Neural cell (in vitro differentiated cells): ENCODE measurements around the gene CCDC107.

Source experiments
- EP300 ChIP-seq: fragments of 450-650 bp; conservative IDR thresholded peaks from 2 replicates; pipeline ENCODE4 v1.6.1; 2014; ENCODE audit warnings: antibody characterized with exemption, mild to moderate bottlenecking, moderate library complexity; ENCODE audit not compliant: poor library complexity, severe bottlenecking
- EZH2 ChIP-seq: fragments of 200-600, 300-800 bp; shearing (Covaris generic), sonication (generic); IDR thresholded peaks from 2 replicates; pipeline ENCODE4 v1.6.1; 2014; ENCODE audit warnings: antibody characterized with exemption, low read length, borderline replicate concordance, mild to moderate bottlenecking; ENCODE audit not compliant: insufficient read depth, poor library complexity, severe bottlenecking
- POLR2AphosphoS5 ChIP-seq: IDR thresholded peaks from 2 replicates; pipeline ENCODE4 v1.6.1; 2012
- RAD21 ChIP-seq: fragments of 450-650 bp; conservative IDR thresholded peaks from 2 replicates; pipeline ENCODE4 v1.6.1; 2014; ENCODE audit warnings: antibody characterized with exemption, mild to moderate bottlenecking, moderate library complexity
- SMC3 ChIP-seq: fragments of 450-650 bp; conservative IDR thresholded peaks from 2 replicates; pipeline ENCODE4 v1.6.1; 2014; ENCODE audit warnings: antibody characterized with exemption, mild to moderate bottlenecking, moderate library complexity; ENCODE audit not compliant: poor library complexity
- TAF1 ChIP-seq: IDR thresholded peaks from 2 replicates; pipeline ENCODE4 v1.6.1; 2012; ENCODE audit warnings: low read depth
- TF ChIP-seq, protein P1 (sequence below): fragments of 450-650 bp; IDR thresholded peaks from 2 replicates; pipeline ENCODE4 v1.5.1; 2014; ENCODE audit warnings: antibody characterized with exemption, mild to moderate bottlenecking, moderate library complexity; ENCODE audit not compliant: poor library complexity, severe bottlenecking
- TF ChIP-seq, protein P2 (sequence below): IDR thresholded peaks from 2 replicates; pipeline ENCODE4 v1.6.1; 2012; ENCODE audit warnings: borderline replicate concordance

DNA sequence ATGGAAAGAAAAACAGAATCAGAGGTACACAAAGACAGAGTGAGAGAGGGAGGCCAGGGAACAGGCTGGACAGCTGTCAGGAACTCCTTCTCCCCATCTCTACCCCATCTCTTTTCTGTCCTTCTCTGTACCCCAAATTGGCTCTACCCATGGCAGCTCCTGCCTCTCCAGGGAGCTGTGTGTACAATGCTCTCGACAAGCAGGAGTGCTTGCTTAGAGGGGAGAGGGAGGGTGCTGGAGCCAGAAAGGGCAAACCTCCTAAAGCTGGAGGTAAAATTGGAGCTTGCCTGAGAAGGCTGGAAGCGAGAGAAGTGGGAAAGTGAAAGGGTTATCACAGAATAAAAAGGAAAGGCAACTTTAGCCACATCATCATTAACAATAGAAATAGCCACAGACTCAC, 25.2 kb downstream of the CCDC107 start:
- TF ChIP-seq EZH2 (no peak), TAF1 (no peak), SMC3 (no peak), POLR2AphosphoS5 (no peak), EP300 (no peak), RAD21 (no peak)
- TF ChIP-seq, protein P1, sequence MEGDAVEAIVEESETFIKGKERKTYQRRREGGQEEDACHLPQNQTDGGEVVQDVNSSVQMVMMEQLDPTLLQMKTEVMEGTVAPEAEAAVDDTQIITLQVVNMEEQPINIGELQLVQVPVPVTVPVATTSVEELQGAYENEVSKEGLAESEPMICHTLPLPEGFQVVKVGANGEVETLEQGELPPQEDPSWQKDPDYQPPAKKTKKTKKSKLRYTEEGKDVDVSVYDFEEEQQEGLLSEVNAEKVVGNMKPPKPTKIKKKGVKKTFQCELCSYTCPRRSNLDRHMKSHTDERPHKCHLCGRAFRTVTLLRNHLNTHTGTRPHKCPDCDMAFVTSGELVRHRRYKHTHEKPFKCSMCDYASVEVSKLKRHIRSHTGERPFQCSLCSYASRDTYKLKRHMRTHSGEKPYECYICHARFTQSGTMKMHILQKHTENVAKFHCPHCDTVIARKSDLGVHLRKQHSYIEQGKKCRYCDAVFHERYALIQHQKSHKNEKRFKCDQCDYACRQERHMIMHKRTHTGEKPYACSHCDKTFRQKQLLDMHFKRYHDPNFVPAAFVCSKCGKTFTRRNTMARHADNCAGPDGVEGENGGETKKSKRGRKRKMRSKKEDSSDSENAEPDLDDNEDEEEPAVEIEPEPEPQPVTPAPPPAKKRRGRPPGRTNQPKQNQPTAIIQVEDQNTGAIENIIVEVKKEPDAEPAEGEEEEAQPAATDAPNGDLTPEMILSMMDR: no peak
- TF ChIP-seq, protein P2, sequence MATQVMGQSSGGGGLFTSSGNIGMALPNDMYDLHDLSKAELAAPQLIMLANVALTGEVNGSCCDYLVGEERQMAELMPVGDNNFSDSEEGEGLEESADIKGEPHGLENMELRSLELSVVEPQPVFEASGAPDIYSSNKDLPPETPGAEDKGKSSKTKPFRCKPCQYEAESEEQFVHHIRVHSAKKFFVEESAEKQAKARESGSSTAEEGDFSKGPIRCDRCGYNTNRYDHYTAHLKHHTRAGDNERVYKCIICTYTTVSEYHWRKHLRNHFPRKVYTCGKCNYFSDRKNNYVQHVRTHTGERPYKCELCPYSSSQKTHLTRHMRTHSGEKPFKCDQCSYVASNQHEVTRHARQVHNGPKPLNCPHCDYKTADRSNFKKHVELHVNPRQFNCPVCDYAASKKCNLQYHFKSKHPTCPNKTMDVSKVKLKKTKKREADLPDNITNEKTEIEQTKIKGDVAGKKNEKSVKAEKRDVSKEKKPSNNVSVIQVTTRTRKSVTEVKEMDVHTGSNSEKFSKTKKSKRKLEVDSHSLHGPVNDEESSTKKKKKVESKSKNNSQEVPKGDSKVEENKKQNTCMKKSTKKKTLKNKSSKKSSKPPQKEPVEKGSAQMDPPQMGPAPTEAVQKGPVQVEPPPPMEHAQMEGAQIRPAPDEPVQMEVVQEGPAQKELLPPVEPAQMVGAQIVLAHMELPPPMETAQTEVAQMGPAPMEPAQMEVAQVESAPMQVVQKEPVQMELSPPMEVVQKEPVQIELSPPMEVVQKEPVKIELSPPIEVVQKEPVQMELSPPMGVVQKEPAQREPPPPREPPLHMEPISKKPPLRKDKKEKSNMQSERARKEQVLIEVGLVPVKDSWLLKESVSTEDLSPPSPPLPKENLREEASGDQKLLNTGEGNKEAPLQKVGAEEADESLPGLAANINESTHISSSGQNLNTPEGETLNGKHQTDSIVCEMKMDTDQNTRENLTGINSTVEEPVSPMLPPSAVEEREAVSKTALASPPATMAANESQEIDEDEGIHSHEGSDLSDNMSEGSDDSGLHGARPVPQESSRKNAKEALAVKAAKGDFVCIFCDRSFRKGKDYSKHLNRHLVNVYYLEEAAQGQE: no peak
